HG03342 (cell line): ENCODE measurements around the gene SLBP.

Experiments used
- ATAC-seq: cut with Tn5 transposase; IDR thresholded peaks from one replicate; pipeline ENCODE4 v1.9.1; 2021; ENCODE audit warnings: mild to moderate bottlenecking, moderate library complexity; ENCODE audit not compliant: unreplicated experiment

Gene SLBP

GRCh38 chr4:1749370-1749769, 37.3 kb upstream of the SLBP start:
- no peak for ATAC-seq

- ATAC-seq = no peak
Observed at GRCh38 chr4:1748465-1748995, 36.4 kb upstream of the SLBP start.

GRCh38 chr4:1747603-1747967, 35.5 kb upstream of the SLBP start:
- no peak for ATAC-seq

GRCh38 chr4:1746919-1747602, 34.9 kb upstream of the SLBP start:
- ATAC-seq = no peak

GRCh38 chr4:1746265-1746691, 34.2 kb upstream of the SLBP start:
- peak; percentile 55 for ATAC-seq

- ATAC-seq = no peak
Observed at GRCh38 chr4:1745697-1746096, 33.6 kb upstream of the SLBP start.

GRCh38 chr4:1745165-1745564, 33.0 kb upstream of the SLBP start:
- no peak for ATAC-seq

- ATAC-seq = no peak
Observed at GRCh38 chr4:1744552-1744951, 32.4 kb upstream of the SLBP start.

GRCh38 chr4:1743975-1744374, 31.9 kb upstream of the SLBP start:
- ATAC-seq = no peak

- ATAC-seq = no peak
Observed at GRCh38 chr4:1743551-1743950, 31.4 kb upstream of the SLBP start.

GRCh38 chr4:1741208-1741607, 29.1 kb upstream of the SLBP start:
- no peak for ATAC-seq

GRCh38 chr4:1740021-1740545, 28.0 kb upstream of the SLBP start:
- no peak for ATAC-seq

- no peak for ATAC-seq
Observed at GRCh38 chr4:1739358-1739757, 27.2 kb upstream of the SLBP start.

GRCh38 chr4:1738410-1738809, 26.3 kb upstream of the SLBP start:
- ATAC-seq = no peak

- no peak for ATAC-seq
Observed at GRCh38 chr4:1737666-1738065, 25.5 kb upstream of the SLBP start.

- ATAC-seq = no peak
Observed at GRCh38 chr4:1736812-1737211, 24.7 kb upstream of the SLBP start.

- ATAC-seq = no peak
Observed at GRCh38 chr4:1735215-1735614, 23.1 kb upstream of the SLBP start.

- no peak for ATAC-seq
Observed at GRCh38 chr4:1732911-1733310, 20.8 kb upstream of the SLBP start.

GRCh38 chr4:1731180-1731579, 19.1 kb upstream of the SLBP start:
- no peak for ATAC-seq

- ATAC-seq = no peak
Observed at GRCh38 chr4:1730532-1731135, 18.5 kb upstream of the SLBP start.

GRCh38 chr4:1728061-1728980, 16.2 kb upstream of the SLBP start:
- ATAC-seq = no peak
